D341Med (cell line): Measurements from ENCODE around the gene GPAT2.
A peak's percentile ranks its signal among the peaks of the same experiment; 100 is the strongest.
"Not testable (repeated sequence)": the region's sequence is repeated elsewhere in the genome, so short reads cannot be mapped to it uniquely, and the experiment has no call there.

Experiments used
- DNase-seq: peaks from one replicate; pipeline ENCODE4 v3.0.0; 2012; ENCODE audit warnings: low spot score

Gene GPAT2

GRCh38 chr2:96022701-96023447 is 11.8 kb downstream of the GPAT2 start:
- DNase-seq: peak; percentile 73

- not testable (repeated sequence) for DNase-seq
Measured at GRCh38 chr2:96022126-96022525, 12.6 kb downstream of the GPAT2 start.

- not testable (repeated sequence) for DNase-seq
Measured at GRCh38 chr2:96021142-96021541, 13.6 kb downstream of the GPAT2 start.

- DNase-seq: not testable (repeated sequence)
Measured at GRCh38 chr2:96019909-96020590, 14.7 kb downstream of the GPAT2 start.

DNA sequence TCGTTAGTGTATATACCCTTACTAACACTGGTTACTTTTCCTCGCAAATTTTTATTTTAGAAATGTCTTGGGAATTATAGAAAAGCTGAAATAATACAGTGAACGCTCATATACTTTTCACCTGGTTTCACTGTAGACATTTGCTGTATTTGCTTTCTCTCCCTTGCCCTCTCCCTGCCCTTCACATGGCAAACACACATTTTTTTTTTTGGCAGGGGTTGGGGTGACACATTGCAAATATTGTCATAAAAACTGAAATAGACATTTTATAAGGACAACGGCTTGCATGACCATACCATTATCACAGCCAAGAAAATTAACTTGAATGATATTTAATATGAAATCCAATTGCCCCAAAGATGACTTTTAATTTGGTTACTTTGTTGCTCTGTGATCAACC is 18.4 kb downstream of the GPAT2 start:
- not testable (repeated sequence) for DNase-seq

DNA sequence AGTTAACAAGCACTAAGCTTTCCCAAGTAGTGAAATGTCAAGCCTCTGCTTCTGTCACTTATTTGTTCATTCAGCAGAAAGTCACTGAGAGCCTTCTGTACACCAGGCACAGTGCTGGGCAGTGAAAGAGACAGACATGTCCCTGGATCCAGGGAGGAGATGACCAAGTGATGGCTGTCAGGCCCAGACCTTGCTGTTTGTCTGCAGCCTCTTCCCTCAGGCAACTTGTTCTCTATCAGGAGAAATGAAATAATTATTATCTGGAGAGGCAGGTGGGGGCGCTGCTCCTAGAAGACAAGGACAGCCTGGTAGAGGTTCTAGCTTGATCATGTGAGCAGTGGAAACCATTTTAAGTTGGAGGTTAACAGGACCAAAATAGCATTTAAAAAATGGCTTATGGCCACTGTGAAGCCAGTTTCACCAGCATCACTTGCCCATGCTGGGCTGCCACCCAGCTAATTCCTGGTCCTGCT is 21.9 kb downstream of the GPAT2 start:
- not testable (repeated sequence) for DNase-seq

DNA sequence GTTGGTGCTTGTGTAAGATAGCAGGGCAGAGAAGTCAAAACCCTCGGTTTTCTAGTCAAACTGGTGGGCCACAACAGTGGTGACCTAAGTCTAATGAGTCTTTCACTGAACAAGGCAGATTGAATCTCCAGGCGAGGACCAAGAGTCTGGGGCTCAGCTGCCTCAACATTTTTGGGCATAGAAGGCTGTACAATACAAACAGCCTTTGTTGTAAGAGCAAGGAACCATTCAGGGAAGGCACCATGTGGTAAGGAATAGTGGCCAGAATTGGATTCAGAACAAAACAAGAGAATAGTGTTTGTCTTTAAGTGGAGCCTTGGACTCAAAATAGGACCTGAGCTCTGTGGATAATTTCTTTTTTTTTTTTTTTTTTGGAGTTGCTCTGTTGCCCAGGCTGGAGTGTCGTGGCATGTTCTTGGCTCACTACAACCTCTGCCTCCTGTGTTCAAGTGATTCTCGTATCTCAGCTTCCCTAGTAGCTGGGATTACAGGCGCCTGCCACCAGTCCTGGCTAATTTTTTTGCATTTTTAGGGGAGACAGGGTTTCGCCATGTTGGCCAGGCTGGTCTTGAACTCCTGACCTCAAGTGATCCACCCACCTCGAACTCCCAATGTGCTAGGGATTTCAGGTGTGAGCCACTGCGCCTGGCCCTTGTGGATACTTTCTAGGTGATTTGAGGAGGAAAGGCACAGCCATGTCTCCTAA is 22.5 kb downstream of the GPAT2 start:
- not testable (repeated sequence) for DNase-seq

- DNase-seq: not testable (repeated sequence)
Measured at GRCh38 chr2:96011129-96011455, 23.6 kb downstream of the GPAT2 start.

GRCh38 chr2:96010320-96011128 is 24.2 kb downstream of the GPAT2 start:
- peak; percentile 84 for DNase-seq

- DNase-seq: not testable (repeated sequence)
Measured at GRCh38 chr2:96009833-96010232, 24.9 kb downstream of the GPAT2 start.

DNA sequence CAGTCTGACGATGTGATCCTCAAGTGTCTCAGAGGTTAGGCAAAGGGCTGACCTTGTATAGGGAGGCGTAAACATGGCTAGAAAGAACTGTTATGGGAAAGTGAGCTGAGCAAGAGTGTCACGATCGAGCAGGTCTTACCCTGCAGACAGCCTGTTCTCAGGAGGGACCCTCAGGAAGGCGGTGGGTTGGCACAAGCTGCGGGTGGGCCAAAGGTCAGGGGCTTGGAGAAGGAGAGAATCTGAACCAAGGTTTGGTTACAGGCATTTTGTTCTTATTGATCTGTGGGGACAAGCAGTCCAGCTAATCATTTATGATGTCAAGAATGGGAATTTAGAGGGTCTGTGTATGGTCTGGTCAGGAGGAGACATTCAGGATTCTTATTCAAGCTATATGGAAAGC is 26.7 kb downstream of the GPAT2 start:
- DNase-seq: not testable (repeated sequence)

DNA sequence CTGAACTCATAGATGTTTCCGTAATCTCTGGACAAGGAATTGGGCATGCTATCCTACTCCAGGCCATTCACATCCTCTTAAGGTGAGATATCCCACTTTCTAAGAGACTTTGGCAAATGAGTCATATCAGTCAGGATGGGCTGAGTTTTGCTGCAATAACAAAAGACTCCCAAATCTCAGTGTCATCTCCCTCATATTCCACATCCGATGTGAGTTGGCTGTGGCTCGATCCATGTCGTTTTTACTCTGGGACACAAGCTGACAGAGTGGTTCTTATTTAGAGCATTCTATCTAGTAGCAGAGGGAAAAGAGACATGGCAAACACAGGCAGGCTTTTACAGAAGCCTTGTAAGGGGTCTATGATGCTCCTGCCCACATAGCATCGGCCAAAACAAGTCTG is 28.5 kb downstream of the GPAT2 start:
- not testable (repeated sequence) for DNase-seq

GRCh38 chr2:95992520-95993272 is 42.0 kb downstream of the GPAT2 start:
- peak; percentile 38 for DNase-seq

GRCh38 chr2:95992102-95992501 is 42.6 kb downstream of the GPAT2 start:
- not testable (repeated sequence) for DNase-seq

GRCh38 chr2:95991351-95992094 is 43.2 kb downstream of the GPAT2 start, which contains the start of gene ANKRD36C:
Gene ANKRD36C, minus strand, starts transcription at chr2:95991824. Its CDS starts 116 bp downstream, at chr2:95991708.
- not testable (repeated sequence) for DNase-seq

GRCh38 chr2:95990884-95991283 is 43.8 kb downstream of the GPAT2 start:
- not testable (repeated sequence) for DNase-seq
